LNCaP clone FGC (cell line): ENCODE results near the gene NAALADL2.
"Not testable (repeated sequence)": the region's sequence is repeated elsewhere in the genome, so short reads cannot be mapped to it uniquely, and the experiment has no call there.

Experiments used
- DNase-seq: peaks from one replicate; pipeline ENCODE4 v3.0.0-alpha.2; 2011; ENCODE audit warnings: low read depth
- H3K4me3 ChIP-seq: 2 replicates; pipeline ENCODE4 v1.5.1; 2011; ENCODE audit warnings: mild to moderate bottlenecking, low read depth, low read length, control low read depth
- CTCF ChIP-seq: IDR thresholded peaks from 2 replicates; pipeline ENCODE4 v1.5.1; 2012; ENCODE audit warnings: mild to moderate bottlenecking; ENCODE audit not compliant: control insufficient read depth, insufficient read depth; ENCODE audit errors: extremely low read depth

Gene NAALADL2

GRCh38 chr3:175421902-175422301, 562.8 kb downstream of the NAALADL2 start:
- DNase-seq, result no peak
- TF ChIP-seq CTCF, result no peak
- H3K4me3 ChIP-seq, result no peak overlapping the region

DNA sequence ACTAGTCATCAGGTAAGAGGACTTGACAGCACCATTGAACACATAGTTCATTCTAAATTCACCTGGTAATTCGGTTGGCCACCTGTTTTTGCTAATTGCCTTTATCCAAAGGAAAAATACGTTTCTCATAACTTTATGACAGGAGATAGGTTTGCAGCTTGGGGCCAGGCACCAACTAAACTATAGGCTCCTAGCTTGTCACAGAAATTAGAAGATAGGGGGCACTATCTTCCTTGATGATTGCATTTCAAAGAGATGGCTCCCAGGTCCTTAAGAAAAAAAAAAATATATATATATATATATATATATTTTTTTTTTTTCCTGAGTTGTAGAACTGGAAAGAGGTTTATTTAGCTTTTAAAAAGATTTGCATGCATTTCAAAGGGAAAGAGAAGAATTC, 563.6 kb downstream of the NAALADL2 start:
- DNase-seq, result no peak
- H3K4me3 ChIP-seq, result no peak overlapping the region
- no peak for TF ChIP-seq CTCF

GRCh38 chr3:175423848-175424247, 564.7 kb downstream of the NAALADL2 start:
- not testable (repeated sequence) for DNase-seq, H3K4me3 ChIP-seq

DNA sequence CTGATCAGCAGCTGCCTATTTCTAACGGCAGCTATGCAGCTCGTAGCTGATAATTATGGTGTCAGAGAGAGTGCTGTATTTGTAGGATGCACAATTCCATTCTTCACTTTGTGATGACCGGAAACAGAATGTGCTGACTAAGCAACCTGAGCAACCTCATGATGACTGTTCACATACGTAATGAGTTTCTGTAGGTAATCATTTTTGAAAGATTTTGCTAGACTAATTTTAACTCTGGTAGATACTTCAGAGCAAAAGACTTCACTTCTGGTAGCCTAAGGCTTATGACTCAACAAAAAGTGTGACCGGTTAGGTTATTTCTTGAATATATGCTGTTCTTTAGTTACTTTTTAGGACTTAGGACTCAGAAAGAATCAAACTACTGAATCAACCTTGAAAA, 567.7 kb downstream of the NAALADL2 start:
- TF ChIP-seq CTCF, result no peak
- no peak overlapping the region for H3K4me3 ChIP-seq
- DNase-seq, result no peak

DNA sequence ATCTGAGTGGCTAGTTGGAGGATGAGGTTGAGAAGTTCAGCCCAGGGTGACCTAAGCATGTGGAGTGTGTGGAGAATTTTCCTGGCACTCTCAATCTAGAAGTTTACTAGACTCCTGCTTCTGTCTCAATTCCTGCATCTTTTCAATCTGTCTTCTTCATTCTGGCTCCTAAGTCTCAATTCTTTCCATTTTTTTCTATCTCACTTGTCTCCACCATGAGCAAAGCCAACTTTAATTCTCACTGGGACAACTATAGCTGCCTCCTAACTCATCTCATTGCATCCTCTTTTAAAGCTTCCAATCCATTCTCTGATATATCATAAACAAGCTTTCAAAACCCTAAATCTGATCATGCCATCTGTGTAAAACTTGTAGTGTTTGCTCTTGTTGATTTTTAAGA, 569.3 kb downstream of the NAALADL2 start:
- DNase-seq, result no peak
- H3K4me3 ChIP-seq, result no peak overlapping the region
- no peak for TF ChIP-seq CTCF

- no peak overlapping the region for H3K4me3 ChIP-seq
- no peak for TF ChIP-seq CTCF
- DNase-seq, result no peak
These were observed 572.0 kb downstream of the NAALADL2 start for GRCh38 chr3:175430983-175431773.

DNA sequence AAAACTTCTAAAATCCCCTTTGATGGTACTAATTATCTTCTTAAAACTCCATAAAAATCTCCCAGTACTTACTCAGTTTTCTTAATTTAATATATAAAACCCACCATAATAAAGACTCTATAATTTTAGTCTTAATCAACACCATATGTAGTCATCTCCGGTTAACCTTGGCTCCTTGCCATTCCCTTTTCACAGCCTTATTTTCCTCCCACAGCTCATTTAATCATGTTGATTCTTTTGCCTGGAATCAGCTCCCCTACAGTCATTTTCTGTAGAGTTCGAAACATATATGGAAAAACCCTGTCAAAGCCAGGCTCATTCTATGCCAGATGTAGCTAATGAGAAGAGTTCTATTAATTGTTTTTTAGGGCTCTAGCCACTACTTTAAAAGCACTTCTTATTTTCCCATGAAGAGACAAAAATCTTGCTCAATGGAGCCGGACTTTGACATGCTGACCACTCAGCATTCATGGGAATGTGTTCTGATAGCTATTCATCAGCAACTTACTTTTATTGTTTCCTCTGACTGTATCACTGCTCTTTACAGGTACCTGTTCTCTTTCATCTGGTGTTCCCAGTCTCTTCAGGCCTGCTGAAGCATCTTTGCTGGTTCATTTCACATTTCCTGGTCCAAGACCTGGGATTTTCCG, 573.4 kb downstream of the NAALADL2 start:
- no peak for DNase-seq
- H3K4me3 ChIP-seq, result no peak overlapping the region
- no peak for TF ChIP-seq CTCF
